ENCODE data around the gene SMIM24.

DNA sequence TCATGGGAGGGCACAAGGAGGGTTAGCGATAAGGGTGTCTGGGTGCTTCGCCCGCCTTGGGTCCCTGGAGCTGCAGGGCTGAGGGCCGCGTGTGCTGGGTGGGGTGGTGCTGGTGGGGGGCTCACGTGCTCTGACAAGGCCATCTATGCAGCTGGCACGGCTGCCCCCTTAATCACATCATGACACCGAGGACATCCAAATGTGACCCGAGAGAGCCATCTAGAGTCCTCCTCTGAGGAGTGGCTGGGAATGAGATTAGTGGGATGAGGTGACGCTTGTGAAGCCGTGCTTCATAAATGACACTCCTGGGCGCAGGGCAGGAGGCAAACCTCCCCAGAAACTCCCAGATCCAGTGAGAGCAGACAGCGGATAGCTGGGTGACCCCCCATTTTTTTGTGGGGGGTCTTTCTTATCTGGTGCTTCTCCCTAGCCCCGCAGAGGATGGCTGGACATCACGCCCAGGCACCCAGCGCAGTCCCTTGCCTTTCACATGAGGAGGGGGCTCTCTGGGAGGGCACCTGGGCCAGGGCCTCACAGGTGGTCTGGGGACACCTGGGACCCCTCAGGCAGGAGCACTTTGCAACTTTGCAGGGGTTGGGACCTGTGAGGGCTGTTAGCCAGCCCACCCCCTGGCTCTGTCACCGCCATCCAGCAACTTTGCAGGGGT, 32.4 kb upstream of the SMIM24 start:
- TF ChIP-seq, protein P1, sequence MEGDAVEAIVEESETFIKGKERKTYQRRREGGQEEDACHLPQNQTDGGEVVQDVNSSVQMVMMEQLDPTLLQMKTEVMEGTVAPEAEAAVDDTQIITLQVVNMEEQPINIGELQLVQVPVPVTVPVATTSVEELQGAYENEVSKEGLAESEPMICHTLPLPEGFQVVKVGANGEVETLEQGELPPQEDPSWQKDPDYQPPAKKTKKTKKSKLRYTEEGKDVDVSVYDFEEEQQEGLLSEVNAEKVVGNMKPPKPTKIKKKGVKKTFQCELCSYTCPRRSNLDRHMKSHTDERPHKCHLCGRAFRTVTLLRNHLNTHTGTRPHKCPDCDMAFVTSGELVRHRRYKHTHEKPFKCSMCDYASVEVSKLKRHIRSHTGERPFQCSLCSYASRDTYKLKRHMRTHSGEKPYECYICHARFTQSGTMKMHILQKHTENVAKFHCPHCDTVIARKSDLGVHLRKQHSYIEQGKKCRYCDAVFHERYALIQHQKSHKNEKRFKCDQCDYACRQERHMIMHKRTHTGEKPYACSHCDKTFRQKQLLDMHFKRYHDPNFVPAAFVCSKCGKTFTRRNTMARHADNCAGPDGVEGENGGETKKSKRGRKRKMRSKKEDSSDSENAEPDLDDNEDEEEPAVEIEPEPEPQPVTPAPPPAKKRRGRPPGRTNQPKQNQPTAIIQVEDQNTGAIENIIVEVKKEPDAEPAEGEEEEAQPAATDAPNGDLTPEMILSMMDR (IDR thresholded peaks at IDR 0.05) = no peak
- TF ChIP-seq EZH2 (IDR thresholded peaks at IDR 0.05) (no peak), EZH2phosphoT487 (IDR thresholded peaks at IDR 0.05) (no peak)

Measured in neural progenitor cell (in vitro differentiated cells).